ENCODE data around the gene IL6.
"Not testable (repeated sequence)": the region's sequence is repeated elsewhere in the genome, so short reads cannot be mapped to it uniquely, and the experiment has no call there.

IL6 gene

DNA sequence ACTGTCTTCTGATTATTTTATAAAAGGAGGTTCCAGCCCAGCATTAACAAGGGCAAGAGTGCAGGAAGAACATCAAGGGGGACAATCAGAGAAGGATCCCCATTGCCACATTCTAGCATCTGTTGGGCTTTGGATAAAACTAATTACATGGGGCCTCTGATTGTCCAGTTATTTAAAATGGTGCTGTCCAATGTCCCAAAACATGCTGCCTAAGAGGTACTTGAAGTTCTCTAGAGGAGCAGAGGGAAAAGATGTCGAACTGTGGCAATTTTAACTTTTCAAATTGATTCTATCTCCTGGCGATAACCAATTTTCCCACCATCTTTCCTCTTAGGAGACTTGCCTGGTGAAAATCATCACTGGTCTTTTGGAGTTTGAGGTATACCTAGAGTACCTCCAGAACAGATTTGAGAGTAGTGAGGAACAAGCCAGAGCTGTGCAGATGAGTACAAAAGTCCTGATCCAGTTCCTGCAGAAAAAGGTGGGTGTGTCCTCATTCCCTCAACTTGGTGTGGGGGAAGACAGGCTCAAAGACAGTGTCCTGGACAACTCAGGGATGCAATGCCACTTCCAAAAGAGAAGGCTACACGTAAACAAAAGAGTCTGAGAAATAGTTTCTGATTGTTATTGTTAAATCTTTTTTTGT lies 2.3 kb downstream of the IL6 start:
- DNase-seq, result no peak

DNA sequence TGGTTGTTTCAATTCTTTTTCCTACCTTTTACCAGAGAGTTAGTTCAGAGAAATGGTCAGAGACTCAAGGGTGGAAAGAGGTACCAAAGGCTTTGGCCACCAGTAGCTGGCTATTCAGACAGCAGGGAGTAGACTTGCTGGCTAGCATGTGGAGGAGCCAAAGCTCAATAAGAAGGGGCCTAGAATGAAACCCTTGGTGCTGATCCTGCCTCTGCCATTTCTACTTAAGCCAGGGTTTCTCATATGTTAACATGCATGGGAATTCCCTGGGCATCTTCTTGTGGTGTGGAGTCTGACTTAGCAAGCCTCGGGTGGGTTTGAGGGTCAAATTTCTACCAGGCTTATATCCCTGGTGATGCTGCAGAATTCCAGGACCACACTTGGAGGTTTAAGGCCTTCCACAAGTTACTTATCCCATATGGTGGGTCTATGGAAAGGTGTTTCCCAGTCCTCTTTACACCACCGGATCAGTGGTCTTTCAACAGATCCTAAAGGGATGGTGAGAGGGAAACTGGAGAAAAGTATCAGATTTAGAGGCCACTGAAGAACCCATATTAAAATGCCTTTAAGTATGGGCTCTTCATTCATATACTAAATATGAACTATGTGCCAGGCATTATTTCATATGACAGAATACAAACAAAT lies 3.2 kb downstream of the IL6 start:
- no peak for DNase-seq

DNA sequence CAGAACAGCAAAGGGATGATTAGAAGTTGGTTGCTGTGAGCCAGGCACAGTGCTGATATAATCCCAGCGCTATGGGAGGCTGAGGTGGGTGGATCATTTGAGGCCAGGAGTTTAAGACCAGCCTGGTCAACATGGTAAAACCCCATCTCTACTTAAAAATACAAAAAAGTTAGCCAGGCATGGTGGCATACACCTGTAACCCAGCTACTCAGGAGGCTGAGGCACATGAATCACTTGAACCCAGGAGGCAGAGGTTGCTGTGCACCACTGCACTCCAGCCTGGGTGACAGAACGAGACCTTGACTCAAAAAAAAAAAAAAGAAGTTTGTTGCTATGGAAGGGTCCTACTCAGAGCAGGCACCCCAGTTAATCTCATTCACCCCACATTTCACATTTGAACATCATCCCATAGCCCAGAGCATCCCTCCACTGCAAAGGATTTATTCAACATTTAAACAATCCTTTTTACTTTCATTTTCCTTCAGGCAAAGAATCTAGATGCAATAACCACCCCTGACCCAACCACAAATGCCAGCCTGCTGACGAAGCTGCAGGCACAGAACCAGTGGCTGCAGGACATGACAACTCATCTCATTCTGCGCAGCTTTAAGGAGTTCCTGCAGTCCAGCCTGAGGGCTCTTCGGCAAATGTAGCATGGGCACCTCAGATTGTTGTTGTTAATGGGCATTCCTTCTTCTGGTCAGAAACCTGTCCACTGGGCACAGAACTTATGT lies 4.1 kb downstream of the IL6 start:
- no peak for DNase-seq

DNA sequence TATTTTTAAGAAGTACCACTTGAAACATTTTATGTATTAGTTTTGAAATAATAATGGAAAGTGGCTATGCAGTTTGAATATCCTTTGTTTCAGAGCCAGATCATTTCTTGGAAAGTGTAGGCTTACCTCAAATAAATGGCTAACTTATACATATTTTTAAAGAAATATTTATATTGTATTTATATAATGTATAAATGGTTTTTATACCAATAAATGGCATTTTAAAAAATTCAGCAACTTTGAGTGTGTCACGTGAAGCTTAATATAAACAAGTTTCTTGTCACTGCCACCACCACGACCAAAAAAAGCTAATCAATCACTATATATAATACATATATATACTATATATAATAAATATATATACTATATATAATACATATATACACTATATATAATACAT lies 4.8 kb downstream of the IL6 start:
- no peak for DNase-seq

DNA sequence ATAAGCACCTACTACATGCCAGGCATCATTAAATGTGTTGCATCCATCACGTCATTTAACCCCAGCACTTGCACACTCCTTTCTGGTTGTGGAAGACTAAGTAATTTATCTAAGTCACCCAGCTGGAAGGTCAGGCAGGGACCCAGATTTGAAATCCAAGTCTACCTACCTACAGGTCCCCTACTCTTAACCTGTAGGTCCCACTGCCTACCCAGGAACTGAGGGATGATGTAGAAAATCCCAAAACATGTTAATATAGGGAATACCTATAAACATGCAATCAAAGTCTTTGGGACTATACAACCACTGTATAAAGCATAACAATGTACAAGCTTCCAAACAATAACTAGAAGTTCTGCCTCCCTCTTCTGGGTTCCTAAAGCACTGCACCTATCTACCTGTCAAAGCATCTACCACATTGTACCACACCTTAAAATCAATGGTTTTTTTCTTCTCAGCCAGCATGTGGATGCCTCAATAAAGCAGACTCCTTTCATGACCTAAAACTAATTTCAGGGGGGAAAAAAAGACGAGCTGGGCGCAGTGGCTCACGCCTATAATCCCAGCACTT lies 5.6 kb downstream of the IL6 start:
- DNase-seq, result no peak

DNA sequence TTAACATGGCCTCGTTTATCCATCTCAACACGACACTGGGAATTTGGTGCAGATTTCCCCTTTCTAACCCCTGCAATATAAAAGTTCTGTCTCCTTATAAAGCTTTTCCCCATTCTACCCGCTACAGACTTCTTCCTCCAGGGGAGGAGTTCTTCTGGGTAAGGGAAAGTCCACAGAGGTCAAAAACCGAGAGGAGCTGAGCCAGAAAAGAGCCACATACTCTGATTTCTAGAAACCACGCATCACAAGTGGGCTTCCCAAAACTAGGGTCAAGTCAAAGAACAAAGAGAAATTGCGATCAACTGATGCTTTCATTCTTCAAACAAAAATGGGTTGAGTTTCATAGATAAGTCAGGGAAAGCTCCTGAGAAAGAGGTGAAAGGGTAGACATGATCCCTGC lies 6.8 kb downstream of the IL6 start:
- DNase-seq, result no peak

DNA sequence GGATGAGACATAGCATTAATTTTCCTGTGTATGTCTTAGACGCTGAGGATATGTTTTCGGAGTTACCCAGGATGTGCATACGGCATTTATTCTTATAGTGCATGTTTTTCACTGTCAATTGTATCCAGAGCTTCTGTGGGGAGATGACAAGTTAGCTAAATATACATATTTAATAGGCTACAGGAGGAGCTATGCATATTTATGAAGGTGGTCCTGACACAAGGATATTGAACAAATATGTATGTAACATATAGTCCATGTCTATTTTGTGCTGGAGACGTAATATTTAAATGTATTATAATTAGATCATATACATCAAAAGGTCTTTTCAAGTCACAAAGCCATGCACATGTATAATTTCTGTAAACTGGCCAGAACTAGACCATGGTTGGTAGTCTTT lies 16.0 kb downstream of the IL6 start:
- no peak for DNase-seq

DNA sequence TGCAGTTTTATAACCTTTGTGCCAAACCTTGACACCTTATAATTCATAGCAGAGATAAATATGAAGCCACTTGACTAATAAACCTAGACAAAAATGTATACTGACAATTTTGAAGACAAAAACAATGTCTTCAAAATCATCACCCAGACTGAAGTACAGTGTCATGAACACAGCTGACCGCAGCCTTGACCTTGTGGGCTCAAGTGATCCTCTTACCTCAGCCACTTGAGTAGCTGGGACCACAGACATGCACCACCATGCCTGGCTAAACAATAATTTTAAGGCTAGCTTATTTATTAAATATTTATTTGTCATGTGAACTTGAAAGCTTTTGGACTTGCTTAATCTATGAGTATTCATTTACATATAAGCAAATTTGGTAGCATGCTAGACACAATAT lies 24.3 kb downstream of the IL6 start:
- DNase-seq, result no peak

DNA sequence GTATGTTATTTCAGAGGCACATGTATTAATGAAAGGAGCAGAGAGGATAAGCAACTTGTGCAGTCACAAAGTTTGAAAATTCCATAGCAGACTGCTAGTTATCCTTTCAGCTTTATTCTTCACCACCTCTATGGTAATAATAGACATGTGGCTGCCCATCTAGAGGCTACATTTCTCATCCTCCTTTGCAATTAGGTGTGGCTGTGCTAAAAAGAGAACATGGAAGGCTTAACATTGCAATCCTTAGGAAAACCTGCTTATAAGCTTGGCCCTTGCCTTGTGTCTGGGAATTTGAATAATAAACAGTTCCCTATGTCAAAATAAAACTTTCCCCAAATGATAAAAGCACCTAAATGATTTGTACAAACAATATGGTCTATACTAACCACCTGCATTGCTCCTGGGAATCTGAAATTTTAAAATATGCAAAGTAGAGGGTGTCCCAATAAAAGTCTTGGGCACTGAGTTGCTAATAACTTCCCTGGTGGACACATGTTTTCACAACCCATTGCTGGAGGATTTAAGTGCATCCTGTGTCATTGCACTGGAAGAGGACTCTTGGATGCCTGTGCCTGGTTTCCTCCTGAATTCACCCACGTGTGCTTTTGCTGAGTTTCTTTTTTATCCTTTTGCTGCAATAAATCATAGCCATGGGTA lies 30.5 kb downstream of the IL6 start:
- no peak for DNase-seq

DNA sequence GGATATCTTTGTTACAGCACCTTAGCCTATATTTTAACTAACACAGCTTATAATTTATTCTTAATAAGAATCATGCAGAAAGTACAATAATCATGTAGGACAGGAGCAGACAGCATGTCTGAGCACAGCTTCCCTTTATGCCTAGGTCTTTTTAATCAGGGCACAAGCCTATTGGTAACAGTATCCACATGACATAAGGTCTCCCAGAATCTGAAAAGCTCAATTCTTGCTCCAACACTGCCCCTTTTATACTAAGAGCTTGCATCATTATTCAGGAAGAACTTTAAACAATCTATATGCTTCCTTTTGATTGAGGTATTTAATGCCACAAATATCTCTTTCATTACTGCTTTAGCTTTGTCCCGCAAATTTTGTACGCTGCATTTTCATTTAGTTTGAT lies 31.6 kb downstream of the IL6 start:
- no peak for DNase-seq

DNA sequence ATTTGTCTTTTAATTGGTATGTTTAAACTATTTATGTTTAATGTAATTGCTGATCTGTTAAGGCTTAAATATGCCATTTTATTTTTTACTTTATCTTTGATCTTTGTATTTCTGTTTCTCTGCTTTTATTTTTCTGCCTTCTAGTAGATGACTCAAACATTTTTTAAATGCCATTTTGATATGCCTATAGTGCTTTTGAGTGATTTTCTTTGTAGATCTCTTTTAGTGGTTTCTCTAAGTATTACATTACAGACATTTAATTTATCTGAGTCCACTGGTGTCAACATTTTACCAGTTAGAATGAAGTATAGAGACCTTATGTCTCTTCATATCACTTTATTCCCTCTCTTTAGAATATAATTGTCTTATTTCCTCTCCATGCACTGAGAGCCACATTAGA lies 32.7 kb downstream of the IL6 start:
- DNase-seq, result no peak

DNA sequence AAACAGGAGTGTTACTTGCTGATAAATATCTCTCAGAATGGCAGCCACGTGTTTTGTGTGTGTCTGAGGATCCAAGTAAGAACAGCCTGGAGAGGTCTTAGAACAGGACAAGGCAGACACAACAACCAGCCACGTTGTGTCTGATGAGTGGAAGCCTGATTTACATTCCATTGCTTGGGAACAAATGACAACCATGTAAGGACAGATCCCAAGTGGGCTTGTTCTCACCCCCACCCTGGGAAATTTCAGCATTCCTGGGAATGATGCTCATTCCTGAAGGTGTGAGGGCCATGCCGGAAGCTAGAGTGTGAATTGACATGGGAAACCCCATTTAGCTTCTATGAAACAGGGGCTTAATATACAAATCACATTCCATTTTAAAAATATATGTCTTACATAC lies 35.9 kb downstream of the IL6 start:
- DNase-seq, result no peak

DNA sequence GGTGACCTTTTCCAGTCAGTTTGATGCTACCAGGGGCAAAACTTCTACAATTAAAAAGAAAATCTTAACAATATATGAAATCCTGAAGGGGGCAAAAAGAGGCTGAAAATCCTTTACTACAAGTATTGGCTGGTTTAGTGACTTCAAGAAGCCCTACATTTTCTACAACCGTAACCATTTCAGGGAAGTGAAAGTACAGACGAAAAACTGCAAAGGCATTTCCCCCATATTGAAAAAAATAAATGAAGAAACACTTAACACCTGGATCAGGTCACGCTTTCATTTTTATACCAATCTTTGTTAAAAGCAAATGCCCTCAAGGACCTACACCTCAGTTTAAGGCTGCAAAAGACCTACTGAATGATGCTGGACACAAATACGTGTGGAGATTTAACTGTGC lies 38.6 kb downstream of the IL6 start:
- DNase-seq, result no peak

DNA sequence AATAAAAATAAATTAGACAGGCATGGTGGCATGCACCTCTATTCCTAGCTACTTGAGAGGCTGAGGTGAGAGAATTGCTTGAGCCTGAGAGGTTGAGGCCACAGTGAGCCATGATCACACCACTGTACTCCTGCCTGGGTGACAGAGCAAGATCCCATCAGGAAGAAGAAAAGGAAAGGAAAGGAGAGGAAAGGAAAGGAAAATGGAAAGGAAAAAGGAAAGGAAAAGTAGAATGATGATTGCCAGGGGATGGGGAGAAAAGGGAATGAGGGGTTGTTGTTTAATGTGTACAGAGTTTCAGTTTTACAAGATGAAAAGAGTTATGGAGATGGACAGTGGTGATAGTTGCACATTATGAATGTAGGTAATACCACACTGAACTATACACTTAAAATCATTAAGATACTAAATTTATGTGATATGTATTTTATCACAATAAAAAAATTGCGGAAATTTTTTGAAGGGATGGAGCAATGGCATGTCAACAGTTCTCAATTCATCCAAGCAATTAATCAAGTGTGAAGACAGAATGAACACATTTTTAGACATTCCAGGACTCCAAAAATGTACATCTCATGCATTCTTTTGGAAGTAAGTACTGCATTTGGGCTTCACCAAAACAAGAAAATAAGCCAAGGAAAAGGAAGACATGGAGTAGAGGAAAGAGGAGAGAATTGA lies 44.3 kb downstream of the IL6 start:
- no peak for DNase-seq

DNA sequence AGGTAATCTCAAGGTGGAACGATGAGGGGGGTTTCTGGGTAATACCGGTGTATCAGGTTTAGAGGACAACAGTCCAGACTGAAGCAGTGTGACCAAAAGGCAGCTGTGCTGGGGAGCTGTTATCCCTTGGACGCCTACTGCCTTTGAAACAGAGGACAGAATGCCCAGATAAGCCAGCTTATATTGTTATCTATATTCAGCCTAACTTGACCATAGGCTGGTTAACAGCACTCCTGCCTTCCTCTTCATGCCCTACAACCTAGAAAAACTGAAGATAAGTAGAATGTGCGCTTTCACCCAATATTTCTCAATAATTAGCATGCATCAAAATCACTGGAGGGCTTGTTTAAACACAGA lies 44.9 kb downstream of the IL6 start:
- DNase-seq, result no peak

DNA sequence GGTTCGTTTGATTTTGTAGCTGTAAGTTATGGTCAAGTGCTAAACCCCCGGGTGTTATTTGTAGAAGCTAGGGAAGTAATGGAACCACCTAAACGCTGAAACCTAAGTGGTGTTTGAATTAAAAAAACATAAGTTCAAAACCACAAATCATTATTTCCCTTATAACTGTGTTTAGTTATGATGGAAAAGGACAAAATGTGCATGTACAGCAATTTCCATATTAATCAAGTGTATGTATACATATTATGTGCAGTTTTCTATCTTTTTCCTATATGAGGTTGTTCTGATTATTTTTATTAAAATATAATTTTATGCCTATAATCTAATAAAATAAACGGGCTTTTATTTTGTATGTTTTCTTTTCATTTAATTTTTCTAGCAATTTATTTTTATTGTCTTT lies 45.9 kb downstream of the IL6 start:
- no peak for DNase-seq

DNA sequence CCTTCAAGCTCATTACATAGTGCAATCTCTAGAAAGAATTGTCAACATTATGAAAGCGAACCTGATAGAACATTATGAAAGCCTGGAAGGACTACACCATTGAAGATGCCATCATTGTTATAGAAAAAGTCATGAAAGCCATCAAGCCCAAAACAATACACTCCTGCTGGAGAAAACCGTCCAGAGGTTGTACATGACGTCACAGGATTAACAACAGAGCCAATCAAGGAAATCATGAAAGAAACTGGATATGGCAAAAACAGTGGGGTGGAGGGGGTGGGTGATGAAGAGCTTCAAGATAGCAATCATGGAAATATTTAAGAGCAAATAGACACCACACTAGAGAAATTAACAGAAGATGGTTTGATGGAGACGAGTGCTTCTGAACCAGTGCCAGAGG lies 50.0 kb downstream of the IL6 start:
- DNase-seq, result no peak

DNA sequence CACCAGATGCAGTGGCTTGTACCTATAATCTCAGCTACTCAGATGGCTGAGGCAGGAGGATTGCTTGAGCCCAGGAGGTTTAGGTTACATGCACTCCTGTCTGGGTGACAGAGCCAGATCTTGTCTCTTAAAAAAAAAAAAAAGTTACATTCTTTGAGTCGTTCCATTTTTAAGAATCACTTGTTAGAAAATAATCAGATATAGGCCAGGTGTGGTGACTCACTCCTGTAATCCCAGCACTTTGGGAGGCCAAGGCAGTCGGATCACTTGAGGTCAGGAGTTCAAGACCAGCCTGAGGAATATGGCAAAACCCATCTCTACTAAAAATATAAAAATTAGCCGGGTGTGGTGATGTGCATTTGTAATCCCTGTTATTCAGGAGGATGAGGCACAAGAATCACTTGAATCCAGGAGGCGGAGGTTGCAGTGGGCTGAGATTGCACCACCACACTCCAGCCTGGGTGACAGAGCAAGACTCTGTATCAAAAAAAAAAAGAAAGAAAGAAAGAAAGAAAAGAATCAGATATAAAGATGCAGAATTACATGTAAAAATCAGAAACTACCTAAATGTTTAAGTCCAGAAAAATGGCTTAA lies 52.8 kb downstream of the IL6 start:
- DNase-seq, result not testable (repeated sequence)

DNA sequence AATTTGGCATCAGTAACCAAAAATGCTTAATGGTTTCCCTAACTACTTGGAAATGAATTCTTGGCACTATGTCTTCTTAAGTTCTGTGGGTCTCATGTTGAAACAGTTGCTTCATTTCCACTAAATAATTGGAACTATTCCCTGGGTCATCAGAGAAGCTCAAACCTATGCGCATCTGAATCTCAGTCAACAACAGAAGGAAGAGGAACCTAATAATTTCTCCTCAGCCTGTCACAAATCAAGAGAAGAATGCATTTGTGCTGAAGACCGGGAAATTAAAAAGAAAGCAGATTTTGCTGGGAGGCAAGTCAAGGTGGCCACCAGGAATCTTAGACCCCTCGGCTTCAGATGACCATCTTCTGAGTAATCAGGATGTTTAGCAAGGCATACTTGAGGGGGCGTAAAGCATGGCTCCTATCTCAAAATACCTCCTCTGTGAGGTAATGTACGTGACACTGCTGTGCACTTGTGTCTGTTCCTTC lies 54.3 kb downstream of the IL6 start:
- no peak for DNase-seq
